HEK293 (cell line): Measurements from ENCODE around the gene PAEP.

Experiments
- CTCF ChIA-PET: fragments of 350-600 bp; formaldehyde crosslinking; extraction: SDS; loops from one replicate; lab custom pipeline; 2021; ENCODE audit warnings: antibody characterized with exemption; lab: Yijun Ruan, JAX
- POLR2A ChIA-PET: fragments of 300-600 bp; formaldehyde crosslinking; extraction: SDS; loops from one replicate; lab custom pipeline; 2020; ENCODE audit warnings: antibody characterized with exemption, inconsistent platforms; lab: Yijun Ruan, JAX
- H3K27ac ChIP-seq: fragments of 200-500 bp; sonication (Bioruptor generic); 2 replicates; pipeline ENCODE4 v1.5.1; 2014; ENCODE audit warnings: low read depth, low read length, control low read depth, inconsistent platforms; ENCODE audit errors: extremely low read depth
- H3K36me3 ChIP-seq, 2 experiments: fragments of 200-500 bp in 1 of 2; sonication (Bioruptor generic) in 1 of 2; 1 replicate in 1 of 2; 2 replicates in 1 of 2; pipeline ENCODE4 v1.5.1; 2014 to 2017; ENCODE audit warnings: inconsistent platforms in 2 of 2, low read length in 2 of 2; ENCODE audit not compliant: control insufficient read depth in 2 of 2, insufficient read depth in 1 of 2
- H3K4me1 ChIP-seq: fragments of 200-500 bp; sonication (Bioruptor generic); 2 replicates; pipeline ENCODE4 v1.5.1; 2014; ENCODE audit warnings: mild to moderate bottlenecking, low read length, inconsistent platforms; ENCODE audit not compliant: control insufficient read depth, insufficient read depth
- H3K4me3 ChIP-seq: 2 replicates; pipeline ENCODE4 v1.5.1; 2011; ENCODE audit warnings: low read depth, mild to moderate bottlenecking, control low read depth, low read length, moderate library complexity
- H3K9me3 ChIP-seq: fragments of 200-500 bp; sonication (Bioruptor generic); 2 replicates; pipeline ENCODE4 v1.5.1; 2014; ENCODE audit warnings: low read depth, low read length, inconsistent platforms; ENCODE audit not compliant: control insufficient read depth, insufficient read depth
- ELK4 ChIP-seq: IDR thresholded peaks from 2 replicates; pipeline ENCODE4 v1.6.1; 2011; ENCODE audit warnings: mild to moderate bottlenecking, low read depth, low read length, borderline replicate concordance
- PATZ1 ChIP-seq: fragments of 450-650 bp; formaldehyde crosslinking; IDR thresholded peaks from 2 replicates; pipeline ENCODE4 v1.5.1; 2016; ENCODE audit warnings: missing biosample characterization, missing genetic modification characterization
- PRDM2 ChIP-seq: fragments of 450-650 bp; formaldehyde crosslinking; IDR thresholded peaks from 2 replicates; pipeline ENCODE4 v1.5.1; 2016; ENCODE audit warnings: missing biosample characterization, missing genetic modification characterization, borderline replicate concordance
- ZBTB17 ChIP-seq: fragments of 450-650 bp; formaldehyde crosslinking; IDR thresholded peaks from 2 replicates; pipeline ENCODE4 v1.5.1; 2016; ENCODE audit warnings: missing biosample characterization, missing genetic modification characterization
- ZNF138 ChIP-seq: fragments of 450-650 bp; formaldehyde crosslinking; IDR thresholded peaks from 2 replicates; pipeline ENCODE4 v1.5.1; 2016; ENCODE audit warnings: missing biosample characterization, missing genetic modification characterization, borderline replicate concordance
- ZNF248 ChIP-seq: fragments of 450-650 bp; formaldehyde crosslinking; IDR thresholded peaks from 2 replicates; pipeline ENCODE4 v1.5.1; 2017; ENCODE audit warnings: missing biosample characterization, missing genetic modification characterization
- ZNF350 ChIP-seq: fragments of 450-650 bp; formaldehyde crosslinking; IDR thresholded peaks from 2 replicates; pipeline ENCODE4 v1.5.0; 2017; ENCODE audit warnings: missing biosample characterization, mild to moderate bottlenecking, missing genetic modification characterization
- ZNF366 ChIP-seq: fragments of 450-650 bp; formaldehyde crosslinking; conservative IDR thresholded peaks from 2 replicates; pipeline ENCODE4 v1.5.1; 2016; ENCODE audit warnings: missing biosample characterization, missing genetic modification characterization
- ZNF433 ChIP-seq: fragments of 450-650 bp; formaldehyde crosslinking; IDR thresholded peaks from 2 replicates; pipeline ENCODE4 v1.5.1; 2016; ENCODE audit warnings: missing biosample characterization, missing genetic modification characterization, low read depth
- ZNF449 ChIP-seq: fragments of 450-650 bp; formaldehyde crosslinking; IDR thresholded peaks from 2 replicates; pipeline ENCODE4 v1.5.1; 2017; ENCODE audit warnings: missing biosample characterization, mild to moderate bottlenecking, missing genetic modification characterization, moderate library complexity
- ZNF610 ChIP-seq: fragments of 450-650 bp; formaldehyde crosslinking; IDR thresholded peaks from 2 replicates; pipeline ENCODE4 v1.5.1; 2016; ENCODE audit warnings: missing biosample characterization, missing genetic modification characterization, borderline replicate concordance
- ZNF677 ChIP-seq: fragments of 450-650 bp; IDR thresholded peaks from 2 replicates; pipeline ENCODE4 v1.5.0; 2018; ENCODE audit warnings: missing biosample characterization, mild to moderate bottlenecking, missing genetic modification characterization, moderate library complexity
- ZNF776 ChIP-seq: fragments of 450-650 bp; formaldehyde crosslinking; IDR thresholded peaks from 2 replicates; pipeline ENCODE4 v1.5.0; 2017; ENCODE audit warnings: missing biosample characterization, missing genetic modification characterization, borderline replicate concordance

The PAEP gene

GRCh38 chr9:135570456-135570855, 8.9 kb downstream of the PAEP start:
- ChIA-PET CTCF (interaction anchor here (0.7 to 1.0 kb wide), 3 partner anchors 17 to 66 kb away, joined by 3 read pairs; no protein-coding TSS in a partner anchor), POLR2A (interaction anchor here (0.8 kb wide), 1 partner anchor 1137 kb away, joined by 3 read pairs; no protein-coding TSS in a partner anchor)
- no peaks in the 10 kb centered on the region for H3K4me1 ChIP-seq
- TF ChIP-seq ELK4, result no peak
- no peak for TF ChIP-seq ZNF610 (tag by site-specific recombination)
- no peak for TF ChIP-seq ZNF449 (tag by site-specific recombination)
- no peak for TF ChIP-seq ZNF677 (tag by site-specific recombination)
- no peak for TF ChIP-seq ZNF138 (tag by site-specific recombination)
- TF ChIP-seq PRDM2 (tag by site-specific recombination), result no peak
- TF ChIP-seq ZNF776 (tag by site-specific recombination), result no peak
- TF ChIP-seq, all 188 proteins: peak for 0
- Histone ChIP-seq H3K36me3 (no peaks in the 10 kb centered on the region), H3K4me3 (no peak overlapping the region), H3K9me3 (no peaks in the 10 kb centered on the region), H3K27ac (no peak overlapping the region)

- no peaks in the 10 kb centered on the region for H3K9me3 ChIP-seq
- ChIA-PET CTCF (no interaction called here), POLR2A (no interaction called here)
- no peaks in the 10 kb centered on the region for H3K36me3 ChIP-seq
- no peak overlapping the region for H3K4me3 ChIP-seq
- no peaks in the 10 kb centered on the region for H3K4me1 ChIP-seq
- H3K27ac ChIP-seq, result no peak overlapping the region
- TF ChIP-seq ZNF366 (tag by site-specific recombination) (peak; percentile 84), ZNF350 (tag by site-specific recombination) (no peak), ZBTB17 (tag by site-specific recombination) (peak; percentile 88)
These were observed 10.7 kb downstream of the PAEP start for GRCh38 chr9:135572233-135572632.

- POLR2A ChIA-PET, result no interaction called here
- TF ChIP-seq ZNF248 (tag by site-specific recombination) (0 out of 2 replicates have a peak, but pooled peaks have one; percentile 24), PATZ1 (tag by site-specific recombination) (no peak), ZNF366 (tag by site-specific recombination) (peak; percentile 94), ZNF433 (tag by site-specific recombination) (0 out of 2 replicates have a peak, but pooled peaks have one; percentile 4), ZBTB17 (tag by site-specific recombination) (peak; percentile 44; the same call in 1 of the 2 replicates)
- Histone ChIP-seq H3K36me3 (no peaks in the 10 kb centered on the region), H3K9me3 (no peaks in the 10 kb centered on the region), H3K4me3 (no peak overlapping the region), H3K4me1 (no peaks in the 10 kb centered on the region), H3K27ac (no peak overlapping the region)
- CTCF ChIA-PET, result no interaction called here
These were observed 11.6 kb downstream of the PAEP start for GRCh38 chr9:135573124-135573523.
